HCT116 (cell line): ENCODE measurements around the gene BCHE. TPM values are rescaled to one million over a fixed set of nuclear protein-coding genes. Genes with fewer than 3 reads are reported as not detected.

ENCODE experiments used
- ATAC-seq: fragments of 200-7000 bp; cut with Tn5 transposase; 2 replicates; pipeline ENCODE4 v1.9.1; 2020; ENCODE audit warnings: mild to moderate bottlenecking, moderate library complexity
- BruUV-seq: library from RNA; stranded (reverse); fragments of 400-500 nt; replicated peaks from 2 replicates; lab custom pipeline; 2021; lab: Mats Ljungman, UMichigan
- CTCF ChIA-PET: fragments of 300-600 bp; sonication (Branson Sonifier 250); formaldehyde crosslinking; loops from one replicate; lab custom pipeline; 2021; ENCODE audit warnings: antibody characterized with exemption; lab: Charles Lee
- POLR2A ChIA-PET: fragments of 300-600, 350-600 bp; sonication (Branson Sonifier 250); formaldehyde crosslinking; loops from one replicate; lab custom pipeline; 2021; ENCODE audit warnings: antibody characterized with exemption; lab: Charles Lee
- RAD21 ChIA-PET, 2 experiments: fragments of 300-600 bp; sonication (Branson Sonifier 250); formaldehyde crosslinking; loops; one replicate each; lab custom pipeline; 2023; ENCODE audit warnings: low total read pairs in 2 of 2; ENCODE audit not compliant: uncharacterized antibody in 2 of 2, unreplicated experiment in 2 of 2, low non-redundant PET in 1 of 2; lab: Charles Lee
- DNase-seq: peaks from one replicate; pipeline ENCODE4 v3.0.0-alpha.2; 2010; ENCODE audit warnings: low read depth, low spot score
- H2AFZ ChIP-seq: fragments of 200-600 bp; shearing (Covaris generic), sonication (generic); 2 replicates; pipeline ENCODE4 v1.6.1; 2017; ENCODE audit warnings: low read depth, mixed run types, mixed read lengths, antibody characterized with exemption, low read length; ENCODE audit not compliant: poor library complexity, severe bottlenecking
- H3K27ac ChIP-seq: 2 replicates; pipeline ENCODE4 v1.5.1; 2012; ENCODE audit warnings: low read depth, low read length
- H3K27me3 ChIP-seq: fragments of 200-600 bp; sonication (generic); 2 replicates; pipeline ENCODE4 v1.6.1; 2016; ENCODE audit warnings: mixed run types, low read length, mixed read lengths; ENCODE audit not compliant: insufficient read depth
- H3K36me3 ChIP-seq, 2 experiments: fragments of 200-500 bp in 1 of 2; fragments of 200-600 bp in 1 of 2; sonication (Bioruptor generic) in 1 of 2; sonication (generic) in 1 of 2; 2 replicates each; pipeline versions ENCODE4 v1.5.1 to v1.6.1; 2014 to 2016; ENCODE audit warnings: low read length in 2 of 2, inconsistent platforms in 1 of 2, mixed read lengths in 1 of 2, mixed run types in 1 of 2; ENCODE audit not compliant: insufficient read depth in 2 of 2, control insufficient read depth in 1 of 2
- H3K4me1 ChIP-seq, 2 experiments: fragments of 200-600 bp in 1 of 2; sonication (generic) in 1 of 2; 2 replicates each; pipeline versions ENCODE4 v1.5.1 to v1.6.1; 2012 to 2017; ENCODE audit warnings: low read length in 2 of 2, inconsistent platforms in 1 of 2, mild to moderate bottlenecking in 1 of 2, mixed read lengths in 1 of 2, mixed run types in 1 of 2, moderate library complexity in 1 of 2; ENCODE audit not compliant: insufficient read depth in 2 of 2, control insufficient read depth in 1 of 2
- H3K4me2 ChIP-seq: fragments of 200-600 bp; sonication (generic); 2 replicates; pipeline ENCODE4 v1.6.1; 2017; ENCODE audit warnings: mixed run types, low read length, mixed read lengths
- H3K4me3 ChIP-seq, 2 experiments: fragments of 200-600 bp in 1 of 2; sonication (generic) in 1 of 2; replicated peaks in 1 of 2; 2 replicates each; pipeline ENCODE4 v1.5.1; 2011 to 2016; ENCODE audit warnings: low read length in 2 of 2, control low read depth in 1 of 2, low read depth in 1 of 2, mild to moderate bottlenecking in 1 of 2, mixed read lengths in 1 of 2, mixed run types in 1 of 2
- H3K79me2 ChIP-seq: fragments of 200-600 bp; sonication (generic); 2 replicates; pipeline ENCODE4 v1.6.1; 2017; ENCODE audit warnings: mild to moderate bottlenecking, mixed run types, low read length, moderate library complexity, mixed read lengths; ENCODE audit not compliant: insufficient read depth
- H3K9ac ChIP-seq: fragments of 200-600 bp; sonication (generic); 2 replicates; pipeline ENCODE4 v1.6.1; 2016; ENCODE audit warnings: low read length, mixed read lengths
- H3K9me2 ChIP-seq: fragments of 200-600 bp; sonication (generic), shearing (Covaris generic); 2 replicates; pipeline ENCODE4 v1.6.1; 2017; ENCODE audit warnings: mixed run types, mild to moderate bottlenecking, moderate library complexity; ENCODE audit not compliant: insufficient read depth
- H3K9me3 ChIP-seq, 2 experiments: fragments of 200-500 bp in 1 of 2; fragments of 200-600 bp in 1 of 2; sonication (Bioruptor generic) in 1 of 2; sonication (generic) in 1 of 2; 2 replicates each; pipeline ENCODE4 v1.6.1; 2014 to 2017; ENCODE audit warnings: low read length in 2 of 2, mixed read lengths in 2 of 2, inconsistent platforms in 1 of 2, low read depth in 1 of 2, mild to moderate bottlenecking in 1 of 2, mixed run types in 1 of 2, moderate library complexity in 1 of 2; ENCODE audit not compliant: control insufficient read depth in 1 of 2, insufficient read depth in 1 of 2
- H4K20me1 ChIP-seq: fragments of 200-600 bp; sonication (generic), shearing (Covaris generic); 2 replicates; pipeline ENCODE4 v1.6.1; 2017; ENCODE audit warnings: mixed run types, mild to moderate bottlenecking, moderate library complexity; ENCODE audit not compliant: insufficient read depth
- CBX3 ChIP-seq: IDR thresholded peaks from 2 replicates; pipeline ENCODE4 v1.6.1; 2012; ENCODE audit warnings: low read depth
- CTCF ChIP-seq, 3 experiments: fragments of 200-600 bp in 1 of 3; sonication (generic) in 1 of 3; IDR thresholded peaks in 2 of 3; conservative IDR thresholded peaks in 1 of 3; 2 replicates each; pipeline ENCODE4 v1.5.1; 2012 to 2017; ENCODE audit warnings: low read depth in 2 of 3, low read length in 2 of 3, antibody characterized with exemption in 1 of 3, borderline replicate concordance in 1 of 3, control low read depth in 1 of 3, mild to moderate bottlenecking in 1 of 3, mixed read lengths in 1 of 3, mixed run types in 1 of 3, moderate library complexity in 1 of 3; ENCODE audit not compliant: insufficient read depth in 1 of 3
- EGR1 ChIP-seq: IDR thresholded peaks from 2 replicates; pipeline ENCODE4 v1.6.1; 2012; ENCODE audit warnings: low read depth
- EZH2 ChIP-seq: fragments of 200-600 bp; sonication (generic); IDR thresholded peaks from 2 replicates; pipeline ENCODE4 v1.6.1; 2017; ENCODE audit warnings: antibody characterized with exemption, mixed run types
- FOSL1 ChIP-seq: IDR thresholded peaks from 2 replicates; pipeline ENCODE4 v1.6.1; 2012; ENCODE audit warnings: low read depth
- RAD21 ChIP-seq: IDR thresholded peaks from 2 replicates; pipeline ENCODE4 v1.6.1; 2012; ENCODE audit warnings: low read depth, mild to moderate bottlenecking
- SP1 ChIP-seq: IDR thresholded peaks from 2 replicates; pipeline ENCODE4 v1.6.1; 2012; ENCODE audit warnings: low read depth
- SRF ChIP-seq: IDR thresholded peaks from 2 replicates; pipeline ENCODE4 v1.6.1; 2012; ENCODE audit warnings: low read depth
- intact Hi-C: fragments of 100-400 bp; cut with micrococcal nuclease; formaldehyde crosslinking; loops from 2 replicates; pipeline ENCODE4 v1.10.0; 2022
- total RNA-seq: library from RNA; stranded (reverse); gene quantifications from one replicate; pipeline ENCODE4 v1.2.1, GENCODE V29; 2021; ENCODE audit not compliant: unreplicated experiment

The BCHE gene
- total RNA-seq, 1 experiment from 2014 or later: not detected

GRCh38 chr3:165817160-165817709 is 20.0 kb downstream of the BCHE start (continued):
- TF ChIP-seq CTCF (IDR thresholded peaks at IDR 0.05 in 2 of 3, conservative IDR thresholded peaks at IDR 0.05 in 1 of 3; ENCODE audit: borderline replicate concordance in 1 of 3, insufficient read depth in 1 of 3, low read depth in 2 of 3, low read length in 2 of 3): no peak

GRCh38 chr3:165816209-165816608 is 21.0 kb downstream of the BCHE start:
- no peaks in the 10 kb centered on the region for H3K36me3 ChIP-seq
- RAD21 ChIA-PET: no interaction called here
- no peak overlapping the region for H3K4me2 ChIP-seq
- no peak overlapping the region for H3K4me3 ChIP-seq
- no TSS peak for BruUV-seq
- no peak overlapping the region for H2AFZ ChIP-seq
- CTCF ChIA-PET: no interaction called here
- H4K20me1 ChIP-seq: no peaks in the 10 kb centered on the region
- H3K27ac ChIP-seq: no peak overlapping the region
- no peaks in the 10 kb centered on the region for H3K9me2 ChIP-seq
- no peak overlapping the region for H3K9ac ChIP-seq
- no peaks in the 10 kb centered on the region for H3K27me3 ChIP-seq
- DNase-seq: no peak
- no peak for ATAC-seq
- intact Hi-C loops: no loop called here
- POLR2A ChIA-PET: no interaction called here
- no peaks in the 10 kb centered on the region for H3K4me1 ChIP-seq
- no peaks in the 10 kb centered on the region for H3K9me3 ChIP-seq
- no peaks in the 10 kb centered on the region for H3K79me2 ChIP-seq
- no peak for TF ChIP-seq FOSL1
- no peak for TF ChIP-seq SP1
- no peak for TF ChIP-seq CBX3
- TF ChIP-seq RAD21: no peak
- TF ChIP-seq EZH2: no peak
- TF ChIP-seq SRF: no peak
- no peak for TF ChIP-seq EGR1
